Neuronal stem cell (in vitro differentiated cells): Measurements from ENCODE around the gene BRINP2.

Source experiments
- DNase-seq: peaks from one replicate; pipeline ENCODE4 v3.0.0-alpha.2; 2013; ENCODE audit warnings: low spot score
- H2AFZ ChIP-seq: one replicate; pipeline ENCODE4 v1.6.1; 2013; ENCODE audit warnings: mild to moderate bottlenecking, low read length, inconsistent platforms
- H2AK5ac ChIP-seq: 2 replicates; pipeline ENCODE4 v1.6.1; 2013; ENCODE audit warnings: low read depth, mild to moderate bottlenecking, inconsistent platforms, low read length, moderate library complexity, mixed read lengths
- H2BK120ac ChIP-seq: 2 replicates; pipeline ENCODE4 v1.6.1; 2013; ENCODE audit warnings: low read depth, mild to moderate bottlenecking, inconsistent platforms, low read length, moderate library complexity, mixed read lengths
- H2BK12ac ChIP-seq: one replicate; pipeline ENCODE4 v1.6.1; 2013; ENCODE audit warnings: low read length, inconsistent platforms
- H2BK15ac ChIP-seq: 2 replicates; pipeline ENCODE4 v1.6.1; 2013; ENCODE audit warnings: mild to moderate bottlenecking, low read length, inconsistent platforms, mixed read lengths
- H2BK5ac ChIP-seq: one replicate; pipeline ENCODE4 v1.6.1; 2013; ENCODE audit warnings: inconsistent platforms, mild to moderate bottlenecking, low read length, moderate library complexity
- H3K14ac ChIP-seq: one replicate; pipeline ENCODE4 v1.6.1; 2013; ENCODE audit warnings: low read length, inconsistent platforms
- H3K18ac ChIP-seq: 2 replicates; pipeline ENCODE4 v1.6.1; 2013; ENCODE audit warnings: low read length, inconsistent platforms
- H3K23ac ChIP-seq: 2 replicates; pipeline ENCODE4 v1.6.1; 2013; ENCODE audit warnings: low read depth, mild to moderate bottlenecking, mixed read lengths, low read length, inconsistent platforms; ENCODE audit not compliant: poor library complexity
- H3K27ac ChIP-seq: replicated peaks from 3 replicates; pipeline ENCODE4 v1.5.1; 2013; ENCODE audit warnings: low read length, inconsistent platforms
- H3K27me3 ChIP-seq, 3 experiments: 2 replicates each; pipeline ENCODE4 v1.6.1; 2013; ENCODE audit warnings: low read length in 3 of 3, mild to moderate bottlenecking in 2 of 3, inconsistent platforms in 1 of 3, low read depth in 1 of 3, mixed read lengths in 1 of 3, moderate library complexity in 1 of 3; ENCODE audit not compliant: control insufficient read depth in 3 of 3, insufficient read depth in 3 of 3
- H3K36me3 ChIP-seq, 2 donors: replicated peaks in 1 of 2; 2 replicates each; pipeline ENCODE4 v1.6.1; 2013; ENCODE audit warnings: low read length in 2 of 2; ENCODE audit not compliant: control insufficient read depth in 2 of 2, insufficient read depth in 2 of 2
- H3K4ac ChIP-seq: 2 replicates; pipeline ENCODE4 v1.6.1; 2013; ENCODE audit warnings: inconsistent platforms, mild to moderate bottlenecking, low read length, moderate library complexity
- H3K4me1 ChIP-seq, 2 donors: 1 replicate in 1 of 2; 2 replicates in 1 of 2; pipeline ENCODE4 v1.6.1; 2013; ENCODE audit warnings: low read length in 2 of 2, low read depth in 1 of 2; ENCODE audit not compliant: control insufficient read depth in 2 of 2, insufficient read depth in 1 of 2
- H3K4me2 ChIP-seq: one replicate; pipeline ENCODE4 v1.6.1; 2013; ENCODE audit warnings: mild to moderate bottlenecking, low read length, inconsistent platforms; ENCODE audit not compliant: insufficient read depth, poor library complexity, severe bottlenecking
- H3K4me3 ChIP-seq, 2 donors: 2 replicates each; pipeline ENCODE4 v1.5.1; 2013; ENCODE audit warnings: low read length in 2 of 2, mild to moderate bottlenecking in 2 of 2, inconsistent platforms in 1 of 2, moderate library complexity in 1 of 2
- H3K79me1 ChIP-seq: one replicate; pipeline ENCODE4 v1.6.1; 2013; ENCODE audit warnings: low read depth, mild to moderate bottlenecking, inconsistent platforms, low read length, moderate library complexity
- H3K9ac ChIP-seq: one replicate; pipeline ENCODE4 v1.6.1; 2013; ENCODE audit warnings: mild to moderate bottlenecking, low read depth, low read length, inconsistent platforms; ENCODE audit not compliant: poor library complexity
- H3K9me3 ChIP-seq, 2 donors: replicated peaks in 1 of 2; 2 replicates each; pipeline versions ENCODE3 to v1.6.1; 2013; ENCODE audit warnings: low read length in 2 of 2, mild to moderate bottlenecking in 2 of 2, inconsistent platforms in 1 of 2, low read depth in 1 of 2, mixed read lengths in 1 of 2, moderate library complexity in 1 of 2; ENCODE audit not compliant: control insufficient read depth in 2 of 2, insufficient read depth in 1 of 2
- H4K8ac ChIP-seq: one replicate; pipeline ENCODE4 v1.6.1; 2013; ENCODE audit warnings: low read depth, mild to moderate bottlenecking, inconsistent platforms, low read length, moderate library complexity
- H4K91ac ChIP-seq: one replicate; pipeline ENCODE4 v1.6.1; 2013; ENCODE audit warnings: low read length, low read depth, mild to moderate bottlenecking, inconsistent platforms; ENCODE audit not compliant: poor library complexity
- whole genome bisulfite sequencing, 2 donors: extraction: QIAGEN DNeasy Blood & Tissue Kit; methylation state at CpG; one replicate each; pipeline ENCODE4 v1.1.7; 2013; ENCODE audit warnings: missing lambda C conversion rate in 2 of 2, mixed read lengths in 1 of 2; ENCODE audit not compliant: insufficient read length in 2 of 2, insufficient replicate concordance in 1 of 2; ENCODE audit errors: extremely low coverage in 2 of 2; 5-methylcytosine and 5-hydroxymethylcytosine counted together

Gene BRINP2

GRCh38 chr1:177219554-177220458, 49.0 kb downstream of the BRINP2 start:
- no peak overlapping the region for H3K4ac ChIP-seq
- H4K91ac ChIP-seq: no peak overlapping the region
- H2BK5ac ChIP-seq: no peak overlapping the region
- WGBS, 2 donors: no CpG with 5 or more reads among the region's 3 CpGs
- H2BK15ac ChIP-seq: no peak overlapping the region
- no peak overlapping the region for H3K9ac ChIP-seq
- H2AK5ac ChIP-seq: no peak overlapping the region
- H3K4me2 ChIP-seq: no peak overlapping the region
- DNase-seq: no peak
- H2BK120ac ChIP-seq: no peak overlapping the region
- no peak overlapping the region for H3K4me3 ChIP-seq
- H3K36me3 ChIP-seq: no peaks in the 10 kb centered on the region
- no peaks in the 10 kb centered on the region for H3K4me1 ChIP-seq
- H3K18ac ChIP-seq: no peak overlapping the region
- H3K27me3 ChIP-seq: no peaks in the 10 kb centered on the region
- no peak overlapping the region for H4K8ac ChIP-seq
- H3K27ac ChIP-seq: no peak overlapping the region
- H3K14ac ChIP-seq: no peak overlapping the region
- no peak overlapping the region for H3K23ac ChIP-seq
- no peaks in the 10 kb centered on the region for H3K9me3 ChIP-seq
- no peak overlapping the region for H2AFZ ChIP-seq
- no peak overlapping the region for H2BK12ac ChIP-seq
- no peaks in the 10 kb centered on the region for H3K79me1 ChIP-seq

- Histone ChIP-seq H3K18ac (no peak overlapping the region), H2BK12ac (no peak overlapping the region), H3K4me1 (no peaks in the 10 kb centered on the region), H3K27ac (no peak overlapping the region), H2AK5ac (no peak overlapping the region), H3K9me3 (no peaks in the 10 kb centered on the region), H2BK15ac (no peak overlapping the region), H2BK120ac (no peak overlapping the region), H3K36me3 (no peaks in the 10 kb centered on the region), H2AFZ (no peak overlapping the region), H3K27me3 (no peaks in the 10 kb centered on the region), H3K23ac (no peak overlapping the region), H2BK5ac (no peak overlapping the region), H3K4ac (no peak overlapping the region), H3K14ac (no peak overlapping the region), H3K4me3 (no peak overlapping the region), H3K79me1 (no peaks in the 10 kb centered on the region), H4K91ac (no peak overlapping the region), H3K4me2 (no peak overlapping the region), H4K8ac (no peak overlapping the region), H3K9ac (no peak overlapping the region)
- WGBS, 2 donors: no CpG with 5 or more reads among the region's 2 CpGs
- no peak for DNase-seq
Measured at GRCh38 chr1:177223359-177223758, 52.6 kb downstream of the BRINP2 start.

GRCh38 chr1:177227978-177228692, 57.4 kb downstream of the BRINP2 start:
- no peak overlapping the region for H2AK5ac ChIP-seq
- no peak overlapping the region for H3K23ac ChIP-seq

GRCh38 chr1:177228693-177229065, 57.9 kb downstream of the BRINP2 start:
- no peak for DNase-seq

More at GRCh38 chr1:177227978-177228692, 57.4 kb downstream of the BRINP2 start:
- H3K18ac ChIP-seq: no peak overlapping the region
- H3K79me1 ChIP-seq: no peaks in the 10 kb centered on the region
- H4K91ac ChIP-seq: no peak overlapping the region
- H3K9me3 ChIP-seq: no peaks in the 10 kb centered on the region
- H2BK15ac ChIP-seq: no peak overlapping the region
- DNase-seq: no peak
- no peaks in the 10 kb centered on the region for H3K27me3 ChIP-seq
- H3K4me1 ChIP-seq: no peaks in the 10 kb centered on the region
- H3K4me2 ChIP-seq: no peak overlapping the region
- no peak overlapping the region for H3K14ac ChIP-seq
- no peak overlapping the region for H4K8ac ChIP-seq
- no peak overlapping the region for H3K9ac ChIP-seq
- no CpG with 5 or more reads among the region's 8 CpGs for WGBS, 2 donors
- no peak overlapping the region for H2BK120ac ChIP-seq
- no peak overlapping the region for H2BK5ac ChIP-seq
- no peak overlapping the region for H2BK12ac ChIP-seq
- H3K4ac ChIP-seq: no peak overlapping the region
- H3K36me3 ChIP-seq: no peaks in the 10 kb centered on the region
- H2AFZ ChIP-seq: no peak overlapping the region
- H3K4me3 ChIP-seq: no peak overlapping the region
- H3K27ac ChIP-seq: no peak overlapping the region

More at GRCh38 chr1:177228693-177229065, 57.9 kb downstream of the BRINP2 start:
- Histone ChIP-seq H3K23ac (no peak overlapping the region), H3K18ac (no peak overlapping the region), H3K36me3 (no peaks in the 10 kb centered on the region), H3K27ac (no peak overlapping the region), H4K91ac (no peak overlapping the region), H3K14ac (no peak overlapping the region), H3K9ac (no peak overlapping the region), H3K27me3 (no peaks in the 10 kb centered on the region), H3K9me3 (no peaks in the 10 kb centered on the region), H2AFZ (no peak overlapping the region), H3K4me1 (peaks cover 0 to 2% of the 10 kb centered on the region in 2 donors), H3K4me2 (no peak overlapping the region), H3K4me3 (no peak overlapping the region), H2BK120ac (no peak overlapping the region), H2BK12ac (no peak overlapping the region), H2BK15ac (no peak overlapping the region), H2AK5ac (no peak overlapping the region), H3K79me1 (no peaks in the 10 kb centered on the region), H4K8ac (no peak overlapping the region), H3K4ac (no peak overlapping the region), H2BK5ac (no peak overlapping the region)
- WGBS, 2 donors: no CpG with 5 or more reads among the region's 4 CpGs
